BJ (cell line): Measurements from ENCODE around the gene RAD51B. TPM values are rescaled to one million over a fixed set of nuclear protein-coding genes. Genes with fewer than 3 reads are reported as not detected.

Experiments
- CTCF ChIA-PET: fragments of 350-600 bp; formaldehyde crosslinking; extraction: SDS; loops from one replicate; lab custom pipeline; 2021; ENCODE audit warnings: antibody characterized with exemption, inconsistent platforms; lab: Yijun Ruan, JAX
- POLR2A ChIA-PET: fragments of 300-600 bp; sonication (Branson Sonifier 250); formaldehyde crosslinking; extraction: SDS; loops from one replicate; lab custom pipeline; 2021; ENCODE audit warnings: antibody characterized with exemption; lab: Charles Lee
- DNase-seq: peaks from one replicate; pipeline ENCODE4 v3.0.0-alpha.2; 2011; ENCODE audit warnings: low read depth
- H3K27me3 ChIP-seq: 2 replicates; pipeline ENCODE4 v1.6.0; 2011; ENCODE audit warnings: low read length; ENCODE audit not compliant: control insufficient read depth, insufficient read depth
- H3K36me3 ChIP-seq: 2 replicates; pipeline ENCODE4 v1.5.1; 2011; ENCODE audit warnings: low read length; ENCODE audit not compliant: control insufficient read depth, insufficient read depth
- H3K4me3 ChIP-seq: 2 replicates; pipeline ENCODE4 v1.5.1; 2011; ENCODE audit warnings: low read depth, mild to moderate bottlenecking, control low read depth, low read length
- polyA plus RNA-seq: library from polyadenylated mRNA; depleted of rRNA; stranded (reverse); fragments of >200 nt; gene quantifications from 2 replicates; pipeline ENCODE4 v1.2.3, GENCODE V29; 2011
- TF ChIP-seq, protein P1 (sequence below): IDR thresholded peaks from 2 replicates; pipeline ENCODE4 v1.5.1; 2011; ENCODE audit warnings: low read depth, mild to moderate bottlenecking, control low read depth, inconsistent platforms, low read length, moderate library complexity; ENCODE audit not compliant: insufficient read depth

The RAD51B gene
- polyA plus RNA-seq, 1 experiment: 5.6 TPM

DNA sequence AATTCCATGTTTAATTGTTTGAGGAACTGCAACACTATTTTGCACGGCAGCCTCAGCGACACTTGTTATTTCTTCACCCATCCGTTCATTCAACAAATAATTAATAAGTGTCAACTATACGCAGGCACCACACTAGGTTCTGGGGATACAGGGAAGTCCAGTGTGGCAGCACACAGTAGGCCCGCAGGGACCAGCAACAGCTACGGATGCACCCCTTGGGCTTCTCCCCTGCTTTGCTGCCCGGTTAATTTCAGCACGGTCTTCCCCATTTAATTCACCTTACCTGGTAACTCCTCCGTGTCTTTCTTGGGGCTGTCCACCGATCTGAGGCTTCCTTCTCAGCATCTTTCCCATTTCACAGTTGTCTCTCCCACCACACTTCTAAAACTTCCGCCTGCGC is 925.0 kb downstream of the RAD51B start:
- CTCF ChIA-PET: interaction anchor here (1.3 kb wide), 1 partner anchor 11 kb away, joined by 3 read pairs; no protein-coding TSS in a partner anchor
- H3K27me3 ChIP-seq: peaks cover 2% of the 10 kb centered on the region
- TF ChIP-seq, protein P1, sequence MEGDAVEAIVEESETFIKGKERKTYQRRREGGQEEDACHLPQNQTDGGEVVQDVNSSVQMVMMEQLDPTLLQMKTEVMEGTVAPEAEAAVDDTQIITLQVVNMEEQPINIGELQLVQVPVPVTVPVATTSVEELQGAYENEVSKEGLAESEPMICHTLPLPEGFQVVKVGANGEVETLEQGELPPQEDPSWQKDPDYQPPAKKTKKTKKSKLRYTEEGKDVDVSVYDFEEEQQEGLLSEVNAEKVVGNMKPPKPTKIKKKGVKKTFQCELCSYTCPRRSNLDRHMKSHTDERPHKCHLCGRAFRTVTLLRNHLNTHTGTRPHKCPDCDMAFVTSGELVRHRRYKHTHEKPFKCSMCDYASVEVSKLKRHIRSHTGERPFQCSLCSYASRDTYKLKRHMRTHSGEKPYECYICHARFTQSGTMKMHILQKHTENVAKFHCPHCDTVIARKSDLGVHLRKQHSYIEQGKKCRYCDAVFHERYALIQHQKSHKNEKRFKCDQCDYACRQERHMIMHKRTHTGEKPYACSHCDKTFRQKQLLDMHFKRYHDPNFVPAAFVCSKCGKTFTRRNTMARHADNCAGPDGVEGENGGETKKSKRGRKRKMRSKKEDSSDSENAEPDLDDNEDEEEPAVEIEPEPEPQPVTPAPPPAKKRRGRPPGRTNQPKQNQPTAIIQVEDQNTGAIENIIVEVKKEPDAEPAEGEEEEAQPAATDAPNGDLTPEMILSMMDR: no peak
- no peak for DNase-seq
- H3K36me3 ChIP-seq: no peaks in the 10 kb centered on the region; the same call in 1 of the 2 replicates
- POLR2A ChIA-PET: no interaction called here
- no peak overlapping the region for H3K4me3 ChIP-seq

DNA sequence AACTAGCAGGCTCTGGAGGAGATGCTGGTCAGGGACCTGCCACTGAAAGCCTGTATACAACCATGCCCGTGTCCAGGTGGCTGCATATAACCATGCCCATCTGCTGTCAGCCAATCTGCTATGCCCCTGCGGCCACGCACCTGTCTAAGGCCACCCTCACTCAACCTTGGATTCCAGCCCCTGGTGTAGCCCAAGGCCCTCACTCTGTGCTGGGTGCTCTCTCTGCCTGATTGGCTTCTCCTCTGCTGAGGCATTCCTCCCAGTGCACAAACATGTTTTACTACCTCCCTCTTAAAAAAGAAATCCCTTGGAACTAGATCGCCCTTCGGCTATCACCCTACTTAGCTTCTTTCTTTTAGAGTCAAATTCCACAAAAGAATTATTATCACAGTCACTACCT is 927.8 kb downstream of the RAD51B start:
- TF ChIP-seq, protein P1: no peak
- no peak overlapping the region for H3K4me3 ChIP-seq
- no peaks in the 10 kb centered on the region; the same call in 1 of the 2 replicates for H3K36me3 ChIP-seq
- ChIA-PET CTCF (no interaction called here), POLR2A (no interaction called here)
- peaks cover 2% of the 10 kb centered on the region for H3K27me3 ChIP-seq
- DNase-seq: no peak

DNA sequence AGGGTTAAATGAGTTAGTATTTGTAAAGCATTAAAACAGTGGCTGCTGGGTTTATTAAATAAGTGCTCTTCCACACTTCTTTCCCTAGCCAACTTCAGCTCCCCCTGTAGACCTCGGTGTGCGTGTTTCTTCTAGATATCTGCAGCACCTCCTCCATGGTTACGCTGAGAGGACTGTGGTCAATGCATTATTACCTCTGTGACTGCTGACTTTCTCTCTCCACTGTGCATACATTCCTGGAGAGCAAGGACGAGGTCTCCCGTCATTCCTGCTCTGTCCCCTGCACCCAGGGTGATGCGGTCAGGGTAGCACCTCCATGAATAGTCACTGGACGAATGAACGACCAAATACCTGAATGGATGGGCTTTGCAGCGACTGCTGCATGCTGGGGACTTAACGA is 928.7 kb downstream of the RAD51B start:
- ChIA-PET CTCF (no interaction called here), POLR2A (no interaction called here)
- TF ChIP-seq, protein P1: no peak
- H3K36me3 ChIP-seq: no peaks in the 10 kb centered on the region; the same call in 1 of the 2 replicates
- H3K27me3 ChIP-seq: peaks cover 2% of the 10 kb centered on the region
- H3K4me3 ChIP-seq: no peak overlapping the region
- DNase-seq: no peak

DNA sequence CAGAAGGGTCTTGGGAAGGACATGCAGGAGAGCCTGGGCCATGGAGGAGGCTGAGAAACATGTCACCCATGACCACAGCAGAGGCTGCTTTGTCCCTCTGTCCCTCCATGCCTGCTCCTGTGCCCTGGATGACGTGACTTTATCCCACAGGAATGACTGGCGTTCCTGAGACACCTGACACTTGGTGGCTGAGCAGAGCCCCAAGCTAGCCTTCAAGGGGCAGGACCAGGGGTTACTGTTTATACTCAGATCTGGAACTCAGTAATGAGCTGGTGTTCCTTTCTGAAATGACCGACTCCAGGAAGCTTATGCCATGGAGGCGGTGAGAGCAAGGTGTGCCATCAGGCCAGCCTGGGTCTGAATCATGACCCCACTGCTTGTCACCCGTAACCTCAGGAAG is 929.1 kb downstream of the RAD51B start:
- POLR2A ChIA-PET: no interaction called here
- H3K27me3 ChIP-seq: peaks cover 2% of the 10 kb centered on the region
- no peak for DNase-seq
- TF ChIP-seq, protein P1: no peak
- H3K36me3 ChIP-seq: no peaks in the 10 kb centered on the region; the same call in 1 of the 2 replicates
- CTCF ChIA-PET: no interaction called here
- H3K4me3 ChIP-seq: no peak overlapping the region

DNA sequence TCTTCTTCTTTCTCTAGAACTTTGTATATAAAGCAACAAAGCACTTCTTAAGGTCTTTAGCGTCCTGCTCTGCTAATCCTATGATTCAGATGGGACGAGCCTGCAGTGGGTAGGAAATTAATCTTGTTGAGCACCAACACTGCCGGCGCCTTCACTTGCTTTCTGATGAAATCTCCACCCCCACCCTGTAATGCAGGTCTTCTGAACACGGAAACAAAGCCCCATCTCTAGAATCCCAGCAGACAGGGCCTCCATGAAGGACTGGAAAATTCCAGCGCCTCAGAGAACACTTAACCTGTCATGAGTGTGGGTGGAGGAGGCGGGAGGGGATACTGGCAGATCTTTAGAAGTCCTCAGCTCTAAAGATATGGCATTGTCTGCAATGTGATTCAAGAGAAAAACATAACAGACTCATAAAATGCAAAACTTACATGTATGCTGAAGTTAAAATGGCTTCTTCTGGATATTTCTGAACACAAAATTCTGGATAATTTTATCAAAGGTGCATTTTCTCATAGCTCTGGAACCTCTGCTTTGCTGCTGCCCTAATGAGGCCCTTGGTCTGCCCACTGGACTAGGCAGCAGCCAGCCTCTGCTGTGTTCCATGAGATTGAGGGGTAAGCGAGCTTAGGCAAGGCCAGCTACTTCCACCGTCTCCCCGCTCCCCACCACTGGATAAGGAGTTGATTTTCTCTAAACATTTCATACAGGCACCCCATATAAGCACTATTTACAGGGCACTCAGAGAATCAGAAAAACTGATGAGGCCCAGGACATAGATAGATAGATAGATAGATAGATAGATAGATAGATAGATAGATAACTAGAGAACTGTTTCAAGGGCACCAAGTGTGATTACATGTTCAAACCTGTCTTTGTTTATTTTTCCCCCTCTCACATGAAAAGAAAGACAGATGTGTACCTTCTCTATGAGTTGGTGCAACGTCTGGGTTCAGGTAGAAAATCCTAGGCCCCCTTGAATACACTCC is 930.2 kb downstream of the RAD51B start:
- no peak overlapping the region for H3K4me3 ChIP-seq
- ChIA-PET POLR2A (no interaction called here), CTCF (interaction anchor here (1.3 kb wide), 1 partner anchor 12 kb away, joined by 3 read pairs; no protein-coding TSS in a partner anchor)
- no peak for DNase-seq
- TF ChIP-seq, protein P1: no peak
- no peaks in the 10 kb centered on the region; the same call in 1 of the 2 replicates for H3K36me3 ChIP-seq
- H3K27me3 ChIP-seq: peaks cover 2% of the 10 kb centered on the region
